Choroid plexus epithelial cell (primary cell): ENCODE data around the gene MS4A5.

Experiments used
- DNase-seq: peaks from one replicate; pipeline ENCODE4 v3.0.0-alpha.2; 2010; ENCODE audit warnings: low read depth
- H3K4me3 ChIP-seq: 2 replicates; pipeline ENCODE4 v1.5.1; 2011; ENCODE audit warnings: low read depth, mild to moderate bottlenecking, control low read depth, low read length, moderate library complexity
- TF ChIP-seq, protein P1 (sequence below): conservative IDR thresholded peaks from 2 replicates; pipeline ENCODE4 v1.5.1; 2011; ENCODE audit warnings: low read depth, mild to moderate bottlenecking, control low read depth, inconsistent platforms, low read length, moderate library complexity

Gene MS4A5, protein sequence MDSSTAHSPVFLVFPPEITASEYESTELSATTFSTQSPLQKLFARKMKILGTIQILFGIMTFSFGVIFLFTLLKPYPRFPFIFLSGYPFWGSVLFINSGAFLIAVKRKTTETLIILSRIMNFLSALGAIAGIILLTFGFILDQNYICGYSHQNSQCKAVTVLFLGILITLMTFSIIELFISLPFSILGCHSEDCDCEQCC

DNA sequence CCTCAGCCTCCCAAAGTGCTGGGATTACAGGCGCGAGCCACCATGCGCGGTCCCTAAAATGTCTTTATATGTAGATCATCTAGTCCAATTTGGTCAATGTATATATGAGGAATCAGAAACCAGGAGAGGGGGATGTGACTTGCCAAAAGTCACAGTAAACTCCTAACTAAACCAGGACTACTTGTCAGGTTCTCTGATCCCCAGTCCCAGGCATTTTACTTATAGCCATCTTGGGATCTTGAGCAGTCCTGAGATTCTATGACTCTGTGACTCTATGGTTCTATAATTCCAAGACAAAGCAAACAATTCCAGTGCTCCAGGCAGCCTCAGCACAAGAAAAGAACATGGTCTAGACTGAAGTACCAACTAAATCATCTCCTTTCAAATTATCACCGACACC is at the start of gene MS4A5:
Gene MS4A5, plus strand, starts transcription at position 301 of the 400 bp plus-strand sequence. CDS start 103 bp downstream, outside the sequence.
- no peak for DNase-seq
- no peak within 1 kb of the TSS for H3K4me3 ChIP-seq
- TF ChIP-seq, protein P1, sequence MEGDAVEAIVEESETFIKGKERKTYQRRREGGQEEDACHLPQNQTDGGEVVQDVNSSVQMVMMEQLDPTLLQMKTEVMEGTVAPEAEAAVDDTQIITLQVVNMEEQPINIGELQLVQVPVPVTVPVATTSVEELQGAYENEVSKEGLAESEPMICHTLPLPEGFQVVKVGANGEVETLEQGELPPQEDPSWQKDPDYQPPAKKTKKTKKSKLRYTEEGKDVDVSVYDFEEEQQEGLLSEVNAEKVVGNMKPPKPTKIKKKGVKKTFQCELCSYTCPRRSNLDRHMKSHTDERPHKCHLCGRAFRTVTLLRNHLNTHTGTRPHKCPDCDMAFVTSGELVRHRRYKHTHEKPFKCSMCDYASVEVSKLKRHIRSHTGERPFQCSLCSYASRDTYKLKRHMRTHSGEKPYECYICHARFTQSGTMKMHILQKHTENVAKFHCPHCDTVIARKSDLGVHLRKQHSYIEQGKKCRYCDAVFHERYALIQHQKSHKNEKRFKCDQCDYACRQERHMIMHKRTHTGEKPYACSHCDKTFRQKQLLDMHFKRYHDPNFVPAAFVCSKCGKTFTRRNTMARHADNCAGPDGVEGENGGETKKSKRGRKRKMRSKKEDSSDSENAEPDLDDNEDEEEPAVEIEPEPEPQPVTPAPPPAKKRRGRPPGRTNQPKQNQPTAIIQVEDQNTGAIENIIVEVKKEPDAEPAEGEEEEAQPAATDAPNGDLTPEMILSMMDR = no peak

DNA sequence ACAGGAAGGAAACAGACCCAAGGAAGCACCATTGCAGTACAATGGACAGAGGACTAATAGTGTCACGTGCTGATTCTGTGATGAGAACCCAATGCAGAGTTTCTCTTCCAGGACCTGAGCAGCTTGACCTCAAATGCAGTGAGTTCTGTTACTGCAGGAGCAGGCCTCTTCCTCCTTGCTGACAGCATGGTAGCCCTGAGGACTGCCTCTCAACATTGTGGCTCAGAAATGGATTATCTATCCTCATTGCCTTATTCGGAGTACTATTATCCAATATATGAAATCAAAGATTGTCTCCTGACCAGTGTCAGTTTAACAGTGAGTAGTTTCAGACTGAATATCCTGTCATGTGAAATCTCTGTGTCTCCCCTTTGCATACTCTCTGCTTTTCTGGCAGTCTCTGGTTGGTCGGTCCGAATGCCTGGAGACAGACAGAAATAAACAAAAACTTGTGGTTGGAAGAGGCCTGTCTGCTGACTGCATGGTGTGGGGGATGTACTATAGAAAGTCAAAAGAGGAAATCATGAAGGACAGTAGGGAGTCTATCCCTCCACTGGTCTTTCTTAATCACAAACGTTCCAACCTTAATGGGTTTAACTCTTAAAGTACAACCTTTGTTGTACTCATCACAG is 40.0 kb upstream of the MS4A5 start:
- no peak for DNase-seq
- TF ChIP-seq, protein P1 = no peak
- H3K4me3 ChIP-seq = no peak overlapping the region

DNA sequence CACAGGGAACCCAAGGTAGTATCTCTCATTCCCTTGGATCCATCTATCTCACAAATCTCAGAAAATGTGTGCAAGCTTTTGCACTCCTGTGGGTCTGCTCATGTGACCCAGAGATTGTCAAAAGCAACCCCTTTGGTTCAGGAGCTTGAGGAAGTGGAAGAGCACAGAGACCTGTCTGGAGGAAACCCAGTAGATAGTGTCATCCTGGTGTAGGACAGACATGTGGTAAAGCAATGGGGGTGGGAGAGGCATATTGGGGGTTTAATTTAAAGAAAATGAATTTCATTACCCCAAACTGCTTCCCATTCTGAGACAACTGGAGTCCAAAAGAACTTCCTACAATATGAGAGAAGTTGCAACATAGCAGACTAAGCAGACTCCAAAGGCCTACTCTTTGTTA is 39.0 kb upstream of the MS4A5 start:
- H3K4me3 ChIP-seq = no peak overlapping the region
- TF ChIP-seq, protein P1 = no peak
- no peak for DNase-seq

DNA sequence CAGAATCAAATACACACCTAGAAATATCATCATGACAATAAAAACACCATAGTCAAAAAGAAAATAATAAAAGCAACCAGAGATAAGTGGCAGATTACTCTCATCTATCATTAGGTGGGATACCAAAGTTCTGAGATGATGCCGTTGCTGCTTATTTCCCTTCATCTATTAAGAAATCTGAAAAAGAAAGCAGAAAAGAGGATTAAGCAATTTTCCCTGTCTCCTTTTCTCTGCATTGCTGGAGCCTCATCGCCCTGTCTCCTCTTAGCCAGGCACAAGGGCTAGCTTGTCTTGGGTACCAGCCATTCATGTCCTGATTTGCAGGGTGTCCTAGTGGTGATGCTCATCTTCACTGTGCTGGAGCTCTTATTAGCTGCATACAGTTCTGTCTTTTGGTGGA is 37.0 kb upstream of the MS4A5 start:
- no peak overlapping the region for H3K4me3 ChIP-seq
- TF ChIP-seq, protein P1 = no peak
- DNase-seq = no peak

- H3K4me3 ChIP-seq = no peak overlapping the region
- TF ChIP-seq, protein P1 = no peak
- no peak for DNase-seq
Observed at GRCh38 chr11:60393016-60393415, 36.4 kb upstream of the MS4A5 start.

- TF ChIP-seq, protein P1 = no peak
- H3K4me3 ChIP-seq = no peak overlapping the region
- DNase-seq = no peak
Observed at GRCh38 chr11:60394666-60395380, 34.5 kb upstream of the MS4A5 start.
